ENCODE data around the gene CTXN2. TPM values are rescaled to one million over a fixed set of nuclear protein-coding genes. Genes with fewer than 3 reads are reported as not detected.

The CTXN2 gene
- total RNA-seq, result not detected

- no peaks in the 10 kb centered on the region for H3K36me3 ChIP-seq
- H3K9me3 ChIP-seq, result no peaks in the 10 kb centered on the region
- peaks cover 0 to 21% of the 10 kb centered on the region in 2 donors for H3K27me3 ChIP-seq
- H3K27ac ChIP-seq, result no peak within 1 kb of the TSS
- TF ChIP-seq POLR2A (IDR thresholded peaks at IDR 0.05) (no peak), EP300 (IDR thresholded peaks at IDR 0.05) (no peak), CTCF (IDR thresholded peaks at IDR 0.05) (no peak)
- WGBS, 2 donors, result 8 to 10% methylated on average over 31 of the region's 31 CpGs
- no peak for DNase-seq (ENCODE audit: low spot score in 2 of 2)
- no peak within 1 kb of the TSS for H3K4me3 ChIP-seq
- peaks cover 0 to 9% (median 0%) of the 10 kb centered on the region in 4 donors for H3K4me1 ChIP-seq
Measured at GRCh38 chr15:48191574-48192225, at the start of gene CTXN2. Gene CTXN2, plus strand, starts transcription at chr15:48191665. Its CDS starts 9,636 bp downstream, at chr15:48201301.

- DNase-seq (ENCODE audit: low spot score in 2 of 2), result no peak
- H3K36me3 ChIP-seq, result peaks cover 0 to 4% (median 0%) of the 10 kb centered on the region in 3 donors
- peaks cover 0 to 23% (median 0%) of the 10 kb centered on the region in 4 donors for H3K4me1 ChIP-seq
- H3K27ac ChIP-seq, result no peak overlapping the region
- 89 to 96% methylated on average over 1 of the region's 1 CpG for WGBS, 2 donors
- no peak overlapping the region for H3K4me3 ChIP-seq
- H3K9me3 ChIP-seq, result no peaks in the 10 kb centered on the region
- no peaks in the 10 kb centered on the region for H3K27me3 ChIP-seq
- no peak for TF ChIP-seq EP300 (IDR thresholded peaks at IDR 0.05)
- TF ChIP-seq CTCF (IDR thresholded peaks at IDR 0.05), result no peak
Measured at GRCh38 chr15:48143856-48144255, 47.6 kb upstream of the CTXN2 start.

- H3K9me3 ChIP-seq, result no peaks in the 10 kb centered on the region
- H3K36me3 ChIP-seq, result peaks cover 0 to 8% (median 0%) of the 10 kb centered on the region in 3 donors
- H3K27me3 ChIP-seq, result no peaks in the 10 kb centered on the region
- H3K4me3 ChIP-seq, result no peak overlapping the region
- TF ChIP-seq EP300 (IDR thresholded peaks at IDR 0.05), result no peak
- TF ChIP-seq POLR2A (IDR thresholded peaks at IDR 0.05), result no peak
- no peak for TF ChIP-seq CTCF (IDR thresholded peaks at IDR 0.05)
- 14 to 18% methylated on average over 1 of the region's 1 CpG for WGBS, 2 donors
- H3K27ac ChIP-seq, result peak overlapping the region in 1 of 4 donors; percentile 44
- H3K4me1 ChIP-seq, result peaks cover 0 to 23% (median 0%) of the 10 kb centered on the region in 4 donors
- DNase-seq (ENCODE audit: low spot score in 2 of 2), result no peak
Measured at GRCh38 chr15:48144889-48145288, 46.6 kb upstream of the CTXN2 start.

DNA sequence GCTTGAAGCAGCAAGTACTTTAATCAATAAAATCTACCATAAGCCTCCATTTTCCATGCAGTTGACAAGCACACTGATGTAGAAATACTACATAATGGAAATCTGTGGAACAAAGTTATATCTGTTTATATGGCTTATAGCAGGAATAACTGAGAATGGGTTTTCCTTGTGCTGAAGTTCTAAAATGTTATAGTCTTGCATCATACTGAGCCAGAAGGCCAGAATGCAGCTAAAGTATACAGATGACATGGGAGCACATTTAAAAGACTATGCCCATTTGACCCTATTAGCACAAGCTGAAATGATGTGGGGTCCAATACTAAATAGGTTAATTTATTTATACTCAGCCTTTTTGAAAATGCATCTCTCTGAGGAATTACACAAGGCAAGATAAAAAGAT, 45.5 kb upstream of the CTXN2 start:
- Histone ChIP-seq H3K4me1 (peaks cover 0 to 23% (median 0%) of the 10 kb centered on the region in 4 donors), H3K27ac (no peak overlapping the region), H3K36me3 (peaks cover 0 to 8% (median 0%) of the 10 kb centered on the region in 3 donors), H3K9me3 (no peaks in the 10 kb centered on the region), H3K27me3 (no peaks in the 10 kb centered on the region), H3K4me3 (no peak overlapping the region)
- TF ChIP-seq POLR2A (IDR thresholded peaks at IDR 0.05) (no peak), EP300 (IDR thresholded peaks at IDR 0.05) (no peak), CTCF (IDR thresholded peaks at IDR 0.05) (no peak)
- no peak for DNase-seq (ENCODE audit: low spot score in 2 of 2)

DNA sequence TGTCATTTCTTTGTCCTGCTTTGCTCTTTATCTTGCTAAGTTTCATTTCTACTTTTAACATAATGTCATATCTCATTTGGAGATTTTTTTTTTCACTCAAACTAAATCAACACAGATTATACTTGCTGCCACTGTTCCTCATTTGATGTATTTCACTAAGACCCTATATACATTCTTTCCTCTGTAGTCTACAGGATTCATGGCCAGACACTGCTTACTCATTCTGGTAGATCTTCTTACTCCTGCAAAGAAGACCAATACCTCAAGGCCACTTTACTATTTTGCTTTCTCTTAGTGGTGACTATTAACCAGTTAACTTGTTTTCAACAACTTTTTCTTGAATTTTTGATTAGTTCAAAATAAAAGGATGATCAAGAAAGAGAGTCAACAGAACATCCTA, 44.1 kb upstream of the CTXN2 start:
- no peaks in the 10 kb centered on the region for H3K9me3 ChIP-seq
- H3K36me3 ChIP-seq, result peaks cover 0 to 12% (median 0%) of the 10 kb centered on the region in 3 donors
- no peak overlapping the region for H3K27ac ChIP-seq
- no peaks in the 10 kb centered on the region for H3K27me3 ChIP-seq
- TF ChIP-seq POLR2A (IDR thresholded peaks at IDR 0.05) (no peak), EP300 (IDR thresholded peaks at IDR 0.05) (no peak), CTCF (IDR thresholded peaks at IDR 0.05) (no peak)
- H3K4me3 ChIP-seq, result no peak overlapping the region
- no peak for DNase-seq (ENCODE audit: low spot score in 2 of 2)
- H3K4me1 ChIP-seq, result peaks cover 0 to 23% (median 0%) of the 10 kb centered on the region in 4 donors
